Activated naive CD4-positive, alpha-beta T cell treated with anti-CD3 and anti-CD28 coated beads, Interleukin-2, amount 50 U/mL, for 72 hours (primary cell): ENCODE measurements around the gene RPS2. TPM values are rescaled to one million over a fixed set of nuclear protein-coding genes. Genes with fewer than 3 reads are reported as not detected.
A peak's percentile ranks its signal among the peaks of the same experiment; 100 is the strongest.
"Not testable (repeated sequence)": the region's sequence is repeated elsewhere in the genome, so short reads cannot be mapped to it uniquely, and the experiment has no call there.

Experiments
- ATAC-seq, 2 donors: fragments of 150-1000 bp; cut with Tn5 transposase; 2 replicates each; pipeline ENCODE4 v1.10.0; 2021; ENCODE audit warnings: mild to moderate bottlenecking in 2 of 2, moderate library complexity in 2 of 2
- DNase-seq, 2 donors: peaks; one replicate each; pipeline ENCODE4 v3.0.0; 2021 to 2022; ENCODE audit warnings: low spot score in 2 of 2
- H3K27ac Mint-ChIP-seq, 2 donors: one replicate each; pipeline ENCODE4 v1.8.0; 2022; ENCODE audit warnings: mild to moderate bottlenecking in 2 of 2, mixed read lengths in 2 of 2
- H3K36me3 Mint-ChIP-seq, 2 donors: one replicate each; pipeline ENCODE4 v1.8.0; 2022; ENCODE audit warnings: mixed read lengths in 2 of 2
- H3K9me3 Mint-ChIP-seq, 2 donors: one replicate each; pipeline ENCODE4 v1.8.0; 2022; ENCODE audit warnings: mixed read lengths in 2 of 2
- total RNA-seq, 2 donors: library from RNA; stranded (reverse); gene quantifications; one replicate each; pipeline ENCODE4 v1.2.3, GENCODE V29; 2022

Gene RPS2
- total RNA-seq, result 1,000 to 10,000 TPM; 5,211 to 5,668 TPM

DNA sequence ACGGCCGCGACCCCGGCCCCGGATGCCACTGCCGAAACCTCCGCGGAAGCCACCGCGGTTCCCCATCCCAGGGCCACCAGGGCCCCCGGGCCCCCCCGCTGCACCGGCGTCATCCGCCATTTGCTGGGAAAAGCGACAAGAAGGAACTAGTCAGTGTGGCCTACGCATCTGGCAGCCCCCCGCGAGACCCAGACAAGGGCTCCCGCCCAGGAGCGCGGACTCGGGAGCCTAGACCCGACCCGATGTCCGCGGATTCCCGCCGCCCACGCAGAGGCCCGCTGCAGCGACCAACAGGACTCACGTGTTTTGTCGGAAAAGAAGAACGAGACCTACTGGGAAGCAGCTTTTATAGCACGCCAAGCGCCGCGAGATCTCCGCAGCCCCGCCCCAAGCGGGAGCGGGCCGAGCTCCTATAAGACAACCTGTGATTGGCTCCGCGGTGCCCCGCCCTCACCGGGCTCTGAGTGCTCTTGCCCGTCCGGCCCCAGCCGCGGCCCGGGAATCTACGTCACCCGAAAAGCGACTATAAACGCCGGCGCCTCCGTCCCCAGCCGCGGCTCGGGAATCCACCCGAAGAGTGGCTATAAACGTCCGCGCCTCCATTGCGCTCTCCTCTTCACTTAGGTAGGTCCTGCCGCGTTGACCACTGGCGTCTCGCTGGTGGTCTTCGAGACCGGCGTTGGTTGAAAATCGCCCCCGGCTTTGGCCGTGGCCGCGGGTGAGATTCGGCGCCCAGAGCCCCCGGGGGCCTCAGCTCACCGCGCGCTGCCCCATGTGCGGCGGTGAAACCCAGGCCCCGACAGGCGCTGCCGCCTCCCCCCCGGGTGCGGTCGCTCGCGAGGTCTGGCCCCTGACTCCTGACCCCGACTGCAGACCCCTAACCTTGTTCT lies at the start of gene RPS2:
Gene RPS2 (minus strand): TSS at position 321 of the 890 bp plus-strand sequence. CDS start 201 bp downstream, at position 120.
- H3K27ac Mint-ChIP-seq, result peak within 1 kb of the TSS; percentile 99
- DNase-seq (peak; percentile 99), ATAC-seq (peak; percentile 87 to 94)
- H3K9me3 Mint-ChIP-seq, result no peaks in the 10 kb centered on the region
- peaks cover 50 to 58% of the 10 kb centered on the region in 2 donors for H3K36me3 Mint-ChIP-seq

DNA sequence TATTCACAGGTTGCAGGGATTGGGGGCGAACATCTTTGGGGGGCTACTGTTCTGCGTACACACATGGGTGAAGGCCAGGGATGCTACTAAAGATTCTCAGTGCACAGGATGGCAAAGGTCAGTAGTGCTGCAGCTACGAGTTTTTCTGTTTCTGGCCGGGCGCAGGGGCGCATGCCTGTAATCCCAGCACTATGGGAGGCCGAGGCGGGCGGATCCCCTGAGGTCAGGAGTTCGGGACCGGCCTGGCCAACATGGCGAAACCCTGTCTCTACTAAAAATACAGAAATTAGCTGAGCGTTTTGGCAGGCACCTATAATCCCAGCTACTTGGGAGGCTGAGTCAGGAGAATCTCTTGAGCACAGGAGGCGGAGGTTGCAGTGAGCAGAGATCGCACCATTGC lies 48.9 kb upstream of the RPS2 start:
- Mint-ChIP-seq H3K9me3 (no peaks in the 10 kb centered on the region), H3K27ac (no peak overlapping the region), H3K36me3 (peaks cover 11 to 12% of the 10 kb centered on the region in 2 donors)
- no peak for DNase-seq
- ATAC-seq, result no peak

DNA sequence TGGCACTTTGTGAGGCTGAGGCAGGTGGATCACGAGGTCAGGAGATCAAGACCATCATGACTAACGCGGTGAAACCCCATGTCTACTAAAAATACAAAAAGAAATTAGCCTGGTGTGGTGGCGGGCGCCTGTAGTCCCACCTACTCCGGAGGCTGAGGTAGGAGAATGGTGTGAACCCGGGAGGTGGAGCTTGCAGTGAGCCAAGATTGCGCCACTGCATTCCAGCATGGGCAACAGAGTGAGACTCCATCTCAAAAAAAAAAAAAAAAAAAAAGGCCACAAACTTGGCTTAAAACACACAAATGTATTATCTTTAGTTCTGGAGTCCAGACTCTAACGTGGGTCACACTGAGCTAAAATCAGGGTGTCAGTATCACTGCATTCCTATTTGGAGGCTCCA lies 47.1 kb upstream of the RPS2 start:
- H3K36me3 Mint-ChIP-seq, result peaks cover 22 to 24% of the 10 kb centered on the region in 2 donors
- DNase-seq, ATAC-seq, H3K9me3 Mint-ChIP-seq, H3K27ac Mint-ChIP-seq: not testable (repeated sequence)

DNA sequence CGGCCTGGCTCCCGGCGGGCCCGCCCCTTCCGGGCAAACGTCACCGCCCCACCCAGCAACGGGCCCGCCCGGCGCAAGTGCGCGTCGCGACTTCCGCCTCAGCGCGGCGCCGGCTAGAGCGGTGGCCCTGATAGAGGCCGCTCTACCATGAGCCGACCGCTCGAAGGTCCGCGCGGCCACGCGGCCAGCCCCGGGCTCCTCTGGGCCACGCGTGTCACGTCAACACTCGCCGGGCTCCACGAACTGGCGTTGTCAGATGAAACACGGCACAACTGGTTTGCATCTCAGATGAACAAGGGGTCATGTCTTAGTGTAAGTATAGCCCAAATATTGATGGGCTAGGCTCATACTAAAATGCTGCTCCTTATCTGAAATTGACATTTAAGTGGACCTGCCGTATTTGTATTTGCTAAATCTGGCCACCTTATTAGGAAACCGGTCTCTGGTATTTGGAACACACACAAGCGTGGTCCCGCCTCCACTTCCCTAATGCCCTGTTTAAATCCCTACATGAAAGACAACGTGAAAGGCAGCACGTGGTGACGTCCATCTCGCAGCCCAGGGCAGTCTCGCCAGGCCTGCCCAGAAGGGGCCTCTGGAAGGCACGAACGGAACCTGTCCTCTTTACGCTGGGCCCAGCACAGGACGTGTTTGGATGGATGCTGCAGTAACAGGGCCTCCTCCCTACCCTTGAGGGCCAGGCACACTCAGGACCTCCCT lies 45.3 kb upstream of the RPS2 start, which contains the start of gene ZNF598:
Gene ZNF598 (minus strand): TSS at position 31 of the 720 bp plus-strand sequence.
- DNase-seq (peak; percentile 79 to 82), ATAC-seq (peak; percentile 95 to 96)
- Mint-ChIP-seq H3K9me3 (no peaks in the 10 kb centered on the region), H3K27ac (peak within 1 kb of the TSS; percentile 92 to 97), H3K36me3 (peaks cover 22 to 24% of the 10 kb centered on the region in 2 donors)

DNA sequence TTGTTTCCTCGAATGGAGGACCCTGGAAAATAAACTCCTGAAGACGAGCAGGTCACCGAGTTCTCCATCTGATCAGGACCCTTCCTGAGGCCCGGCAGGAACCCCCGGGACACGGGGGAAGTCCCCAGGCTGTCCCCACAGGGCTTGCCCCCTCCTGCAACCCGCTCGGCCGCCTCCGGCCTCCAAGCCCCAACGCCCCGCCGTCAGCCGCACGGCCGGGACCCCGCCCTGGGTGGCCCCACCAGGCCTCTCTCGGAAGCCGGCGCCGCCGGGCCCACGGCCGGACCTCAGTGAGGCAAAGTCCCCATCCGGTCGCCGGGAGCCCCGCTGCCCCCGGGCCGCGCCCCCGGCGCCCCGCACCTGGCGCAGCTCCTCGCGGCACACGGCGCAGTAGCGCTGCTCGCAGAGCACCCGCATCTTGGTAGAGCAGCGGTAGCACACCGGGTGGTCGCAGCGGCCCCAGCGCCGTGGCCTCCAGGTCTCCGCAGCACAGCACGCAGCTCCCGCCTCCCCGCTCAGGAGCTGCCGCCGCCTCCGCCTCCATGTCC lies 44.6 kb upstream of the RPS2 start:
- peaks cover 22 to 24% of the 10 kb centered on the region in 2 donors for H3K36me3 Mint-ChIP-seq
- DNase-seq (no peak), ATAC-seq (peak; percentile 13 to 48)
- H3K27ac Mint-ChIP-seq, result peak overlapping the region; percentile 90 to 97
- H3K9me3 Mint-ChIP-seq, result no peaks in the 10 kb centered on the region

DNA sequence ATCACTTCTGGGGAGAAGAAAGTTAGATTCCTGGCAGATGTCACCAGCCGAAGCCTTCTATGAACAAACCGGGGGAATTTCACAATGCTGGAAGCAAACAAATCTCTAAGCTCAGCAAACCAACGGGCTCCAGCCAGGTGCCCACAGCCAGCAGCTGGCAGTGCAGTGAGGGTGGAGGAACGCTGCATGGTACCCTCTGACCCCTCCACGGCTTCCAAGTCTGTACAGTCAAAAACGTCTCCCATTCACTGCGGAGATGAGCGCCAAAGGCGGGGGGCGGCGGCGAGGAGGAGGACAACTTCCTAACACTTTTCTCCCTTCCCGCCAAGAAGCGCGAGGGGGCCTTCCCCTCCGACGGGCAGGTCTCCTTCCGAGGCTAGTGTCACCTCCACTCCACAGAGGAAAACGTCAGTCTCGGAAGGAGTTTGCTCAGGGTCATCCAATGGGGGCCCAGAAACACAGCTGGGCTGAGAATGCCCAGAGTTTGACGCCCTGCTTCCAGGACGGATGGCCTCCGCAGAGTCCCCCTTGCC lies 44.1 kb upstream of the RPS2 start:
- peak in 1 of 2 donors; percentile 47 for ATAC-seq
- no peak for DNase-seq
- H3K9me3 Mint-ChIP-seq, result no peaks in the 10 kb centered on the region
- peak overlapping the region; percentile 90 to 97 for H3K27ac Mint-ChIP-seq
- peaks cover 22 to 24% of the 10 kb centered on the region in 2 donors for H3K36me3 Mint-ChIP-seq

- DNase-seq, result no peak
- H3K36me3 Mint-ChIP-seq, result peaks cover 22 to 24% of the 10 kb centered on the region in 2 donors
- H3K9me3 Mint-ChIP-seq, result no peaks in the 10 kb centered on the region
- peak in 1 of 2 donors; percentile 13 for ATAC-seq
- peak overlapping the region; percentile 90 to 97 for H3K27ac Mint-ChIP-seq
Measured at GRCh38 chr16:2008009-2008526, 43.4 kb upstream of the RPS2 start.

DNA sequence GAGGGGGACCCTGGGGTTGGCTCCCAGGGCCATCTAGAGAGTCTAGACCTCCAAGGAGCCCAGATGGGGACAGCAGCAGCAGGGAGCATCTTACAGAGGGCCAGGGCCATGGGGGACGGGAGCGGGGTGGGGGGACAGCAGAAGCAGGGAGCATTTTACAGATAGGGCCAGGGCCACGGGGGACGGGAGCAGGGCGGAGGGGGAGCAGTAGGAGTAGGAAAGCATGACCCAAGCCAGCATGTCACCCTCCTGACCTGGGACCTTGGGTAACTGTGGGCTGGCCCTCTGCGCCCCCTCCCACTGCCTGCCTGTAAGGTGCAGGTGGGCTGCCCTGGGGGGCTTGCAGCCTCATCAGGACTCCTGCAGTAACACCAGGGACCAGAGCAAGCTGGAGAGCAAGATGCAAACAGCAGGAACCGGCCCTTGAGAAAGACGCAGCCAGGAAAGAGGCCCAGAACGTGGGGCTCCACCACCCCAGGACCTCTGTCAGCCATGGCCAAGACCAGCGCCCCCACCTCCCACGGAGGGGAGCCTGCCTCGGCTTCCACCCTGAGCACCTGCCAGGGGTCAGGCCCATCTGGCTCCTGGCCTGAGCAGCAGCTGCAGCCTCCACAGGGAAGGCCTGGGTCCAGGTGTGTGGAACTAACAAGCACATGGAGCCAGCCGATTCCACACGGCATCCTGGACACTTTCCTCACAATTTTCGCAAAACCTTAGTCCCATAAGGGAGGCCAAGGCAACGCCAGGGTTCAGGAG lies 42.6 kb upstream of the RPS2 start:
- H3K9me3 Mint-ChIP-seq, result no peaks in the 10 kb centered on the region
- ATAC-seq (no peak), DNase-seq (no peak)
- peaks cover 22 to 24% of the 10 kb centered on the region in 2 donors for H3K36me3 Mint-ChIP-seq
- H3K27ac Mint-ChIP-seq, result peak overlapping the region; percentile 89 to 90

- peaks cover 22 to 24% of the 10 kb centered on the region in 2 donors for H3K36me3 Mint-ChIP-seq
- DNase-seq (no peak), ATAC-seq (no peak)
- H3K27ac Mint-ChIP-seq, result no peak overlapping the region
- no peaks in the 10 kb centered on the region for H3K9me3 Mint-ChIP-seq
Measured at GRCh38 chr16:2006317-2006716, 41.7 kb upstream of the RPS2 start.

GRCh38 chr16:2005646-2006045 lies 41.0 kb upstream of the RPS2 start:
- ATAC-seq, result no peak
- H3K9me3 Mint-ChIP-seq, result no peaks in the 10 kb centered on the region
- peak overlapping the region; percentile 29 to 56 for H3K27ac Mint-ChIP-seq
- DNase-seq, result no peak
- peaks cover 22 to 24% of the 10 kb centered on the region in 2 donors for H3K36me3 Mint-ChIP-seq

DNA sequence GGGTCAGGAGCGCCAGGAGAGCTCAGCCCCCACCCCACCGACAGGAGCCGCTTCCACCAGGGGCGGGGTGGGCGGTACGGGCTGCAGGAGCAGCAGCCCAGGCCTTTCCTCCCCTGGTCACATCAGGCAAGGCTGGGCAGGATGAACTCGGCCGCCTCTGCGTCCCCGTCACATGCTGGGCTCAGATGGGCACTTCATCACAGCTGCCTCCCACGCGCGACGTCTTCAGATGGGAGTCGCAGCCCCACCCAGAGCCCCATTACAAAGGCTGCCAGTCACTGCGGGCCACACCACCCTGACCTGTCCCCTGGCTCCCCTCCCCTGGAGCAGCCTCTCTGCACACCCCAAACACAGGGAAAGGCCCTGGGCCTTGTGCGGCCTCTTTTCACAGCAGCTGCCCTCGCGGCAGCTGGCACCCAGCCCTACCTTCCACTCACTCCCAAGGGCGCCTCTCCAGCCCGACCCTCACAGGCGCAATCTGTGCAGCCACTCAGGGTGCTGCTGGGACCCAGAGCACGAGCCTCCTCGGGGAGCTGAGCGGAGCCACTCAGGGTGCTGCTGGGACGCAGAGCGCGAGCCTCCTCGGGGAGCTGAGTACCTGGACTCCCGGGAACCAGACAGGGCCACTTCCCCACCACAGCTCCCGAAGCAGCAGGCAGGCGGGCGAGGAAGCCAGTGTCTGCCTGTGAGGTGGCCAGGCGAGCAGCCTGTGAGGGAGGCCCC lies 40.3 kb upstream of the RPS2 start:
- Mint-ChIP-seq H3K27ac (peak overlapping the region in 1 of 2 donors; percentile 56), H3K9me3 (no peaks in the 10 kb centered on the region), H3K36me3 (peaks cover 17 to 19% of the 10 kb centered on the region in 2 donors)
- no peak for ATAC-seq
- no peak for DNase-seq

- H3K27ac Mint-ChIP-seq, result peak overlapping the region in 1 of 2 donors; percentile 48
- peaks cover 17% of the 10 kb centered on the region in 2 donors for H3K36me3 Mint-ChIP-seq
- no peaks in the 10 kb centered on the region for H3K9me3 Mint-ChIP-seq
- DNase-seq (peak in 1 of 2 donors; percentile 98), ATAC-seq (peak; percentile 73 to 94)
Measured at GRCh38 chr16:2003827-2004641, 39.4 kb upstream of the RPS2 start.

GRCh38 chr16:2003231-2003826 lies 38.7 kb upstream of the RPS2 start:
- ATAC-seq (no peak), DNase-seq (no peak)
- H3K9me3 Mint-ChIP-seq, result no peaks in the 10 kb centered on the region
- peaks cover 10 to 11% of the 10 kb centered on the region in 2 donors for H3K36me3 Mint-ChIP-seq
- no peak overlapping the region for H3K27ac Mint-ChIP-seq
